ENCODE results near the gene DGKD.
"Not testable (repeated sequence)": the region's sequence is repeated elsewhere in the genome, so short reads cannot be mapped to it uniquely, and the experiment has no call there.

Gene DGKD

DNA sequence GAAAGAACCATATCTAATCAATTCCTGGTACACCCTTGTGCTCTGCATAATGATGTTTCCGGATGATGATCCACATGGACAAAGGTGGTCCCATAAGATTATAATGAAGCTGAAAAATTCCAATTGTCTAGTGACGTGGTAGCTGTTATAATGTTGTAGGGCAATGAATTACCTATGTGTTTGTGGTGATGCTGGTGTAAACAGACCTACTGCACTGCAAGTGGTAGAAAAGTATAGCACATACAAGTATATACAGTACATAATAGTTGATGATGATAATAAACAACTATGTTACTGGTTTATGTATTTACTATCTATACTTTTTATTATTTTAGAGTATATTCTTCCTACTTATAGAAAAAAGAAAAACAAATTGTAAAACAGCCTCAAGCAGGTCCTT is 8.4 kb downstream of the DGKD start:
- DNase-seq, result no peak

DNA sequence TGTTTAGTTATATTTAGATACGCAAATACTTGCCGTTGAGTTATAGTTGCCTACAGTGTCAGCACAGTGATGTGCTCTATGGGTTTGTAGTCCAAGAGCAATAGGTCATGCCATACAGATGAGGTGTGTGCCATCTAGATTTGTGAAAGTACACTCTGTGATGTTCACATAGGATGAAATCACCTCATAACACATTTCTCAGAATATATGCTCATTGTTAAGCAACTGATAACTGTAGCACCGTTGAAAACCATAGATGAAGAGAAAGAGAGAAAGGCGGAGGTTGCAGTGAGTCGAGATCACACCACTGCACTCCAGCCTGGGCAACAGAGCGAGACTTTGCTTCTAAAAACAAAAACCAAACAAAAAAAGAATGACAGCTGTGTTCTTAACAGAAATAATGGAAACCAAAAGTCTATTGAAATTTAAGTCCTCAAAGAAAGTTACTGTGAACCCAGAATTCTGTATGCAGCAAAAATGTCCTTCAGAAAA is 9.5 kb downstream of the DGKD start:
- DNase-seq, result no peak

DNA sequence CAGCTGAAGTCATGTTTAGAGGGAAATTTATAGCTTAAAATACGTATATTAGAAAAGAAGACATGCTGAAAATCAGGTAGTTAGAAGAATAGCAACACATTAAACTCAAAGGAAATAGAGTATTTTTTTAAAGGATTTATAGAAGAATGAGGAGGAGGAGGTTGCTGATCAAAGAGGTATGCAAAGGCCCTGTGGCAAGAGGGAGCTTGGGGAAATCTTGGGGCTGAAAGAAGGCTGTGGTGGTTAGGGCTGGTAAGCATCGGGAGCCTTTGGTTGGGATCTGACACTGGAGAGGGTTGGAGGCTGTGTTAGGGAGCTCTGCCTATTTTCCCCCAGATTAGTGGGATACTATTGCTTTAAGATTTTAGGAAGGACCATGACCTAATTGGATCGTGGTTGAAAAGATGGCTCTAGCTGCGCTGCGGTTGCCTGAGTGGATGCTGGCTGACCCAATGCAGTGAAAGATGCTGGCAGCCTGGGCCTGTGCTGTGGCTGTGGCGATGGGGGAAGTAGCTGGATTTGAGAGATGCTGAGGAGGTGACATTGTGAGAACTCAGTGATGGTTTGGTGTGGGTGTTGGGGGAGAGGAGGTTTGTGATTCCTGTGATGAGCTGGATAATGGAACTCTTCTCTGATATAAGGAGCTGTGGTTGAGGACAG is 11.7 kb downstream of the DGKD start:
- DNase-seq, result no peak

DNA sequence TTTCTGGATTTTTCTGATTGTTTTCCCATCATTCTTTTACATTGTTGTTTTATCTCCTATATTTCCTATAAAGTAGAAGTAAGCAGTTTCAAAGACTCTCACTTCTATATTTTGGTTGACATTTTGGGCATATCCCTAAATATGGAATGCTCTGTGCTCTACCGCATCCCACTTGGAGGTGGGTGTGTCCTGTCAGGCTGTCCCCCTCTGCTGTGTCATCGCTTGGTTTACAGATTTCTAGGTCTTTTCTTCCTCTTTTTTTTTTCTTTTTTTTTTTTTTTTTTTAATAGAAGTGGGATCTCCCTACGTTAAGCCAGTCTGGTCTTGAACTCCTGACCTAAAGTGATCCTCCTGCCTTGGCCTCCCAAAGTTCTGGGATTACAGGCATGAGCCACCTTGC is 13.3 kb downstream of the DGKD start:
- no peak for DNase-seq

DNA sequence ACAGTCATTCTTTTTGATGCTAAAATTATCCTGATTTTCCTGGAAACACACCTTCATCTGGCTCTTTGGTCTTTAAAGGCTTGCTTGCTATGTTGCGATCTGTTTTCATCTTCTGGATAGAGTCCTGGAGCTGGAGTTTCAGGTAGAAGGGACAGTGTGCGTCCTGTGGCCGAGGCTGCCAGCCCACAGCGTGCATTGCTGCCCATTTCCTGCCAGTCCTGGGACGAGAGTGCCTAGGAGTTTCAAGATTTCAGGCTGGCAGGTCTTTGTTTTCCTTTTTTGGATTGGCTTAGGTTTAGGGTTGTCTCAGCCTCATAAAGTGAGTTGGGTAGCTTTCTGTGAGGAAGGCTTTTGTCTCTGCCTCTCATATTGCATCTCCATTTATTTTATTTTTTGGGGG is 14.5 kb downstream of the DGKD start:
- DNase-seq, result no peak

DNA sequence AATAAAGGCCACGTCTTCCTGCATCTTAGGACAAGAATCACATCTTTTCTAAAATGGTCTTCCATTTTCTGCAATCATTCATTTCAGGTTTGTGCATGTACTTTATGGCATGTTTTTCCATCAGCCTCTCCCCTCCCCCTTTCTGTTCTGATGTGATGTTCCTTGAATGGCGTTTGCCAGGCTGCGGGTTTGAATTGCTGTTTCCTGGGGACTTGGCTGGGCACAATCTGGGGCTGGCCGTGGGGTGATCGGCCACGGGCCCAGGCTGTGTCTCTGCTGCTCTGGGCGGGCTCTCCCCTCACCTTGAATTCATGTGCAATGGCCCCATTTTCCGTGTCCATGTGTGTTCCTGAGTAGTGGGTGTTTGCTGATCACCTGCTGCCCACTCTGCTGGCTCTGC is 15.2 kb downstream of the DGKD start:
- DNase-seq, result no peak

DNA sequence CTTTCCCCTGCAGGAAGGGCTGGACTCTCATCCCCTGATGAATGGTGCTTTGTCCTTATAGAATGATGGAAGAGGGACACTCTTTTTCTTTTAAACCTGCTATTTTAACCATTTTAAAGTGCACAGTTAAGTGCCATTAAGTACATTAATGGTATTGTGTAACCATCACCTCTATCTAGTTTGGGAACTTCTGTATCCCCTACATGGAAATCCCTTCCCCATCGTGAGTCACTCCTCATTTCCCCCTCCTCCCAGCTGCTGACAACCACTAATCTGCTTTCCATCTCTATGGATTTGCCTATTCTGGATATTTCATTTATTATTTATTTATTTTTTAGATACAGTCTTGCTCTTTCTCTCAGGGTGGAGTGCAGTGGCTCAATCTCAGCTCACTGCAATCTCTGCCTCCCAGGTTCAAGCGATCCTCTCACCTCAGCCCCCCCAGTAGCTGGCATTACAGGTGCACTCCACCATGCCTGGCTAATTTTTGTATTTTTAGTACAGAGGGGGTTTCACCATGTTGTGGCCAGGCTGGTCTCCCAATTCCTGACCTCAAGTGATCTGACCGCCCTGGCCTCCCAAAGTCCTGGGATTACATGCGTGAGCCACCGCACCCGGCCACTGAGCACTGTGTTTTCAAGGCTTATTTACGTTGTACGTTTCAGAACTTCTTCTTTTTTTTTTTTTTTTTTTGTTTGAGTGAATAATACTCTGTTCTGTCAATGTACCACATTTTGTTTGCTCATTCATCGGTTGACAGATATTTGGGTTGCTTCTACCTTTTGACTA is 15.8 kb downstream of the DGKD start:
- DNase-seq, result no peak

DNA sequence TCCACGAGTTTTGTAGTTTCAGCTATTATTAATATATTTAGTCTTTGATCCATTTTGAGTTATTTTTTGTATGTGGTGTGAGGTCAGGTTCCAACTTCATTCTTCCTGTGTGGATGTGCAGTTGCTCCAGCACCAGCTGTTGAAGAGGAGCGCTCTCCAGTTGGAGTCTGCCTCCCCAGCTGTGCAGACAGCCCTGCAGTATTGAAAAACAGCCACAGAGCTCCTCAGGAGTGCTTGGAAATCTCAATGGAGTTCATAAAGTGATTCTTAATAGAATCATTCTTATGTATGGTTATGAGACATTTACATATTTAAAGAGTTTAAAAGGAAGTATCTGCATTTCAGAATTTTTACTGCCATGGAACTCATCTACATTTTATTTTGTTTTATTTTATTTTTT is 17.3 kb downstream of the DGKD start:
- DNase-seq, result no peak

DNA sequence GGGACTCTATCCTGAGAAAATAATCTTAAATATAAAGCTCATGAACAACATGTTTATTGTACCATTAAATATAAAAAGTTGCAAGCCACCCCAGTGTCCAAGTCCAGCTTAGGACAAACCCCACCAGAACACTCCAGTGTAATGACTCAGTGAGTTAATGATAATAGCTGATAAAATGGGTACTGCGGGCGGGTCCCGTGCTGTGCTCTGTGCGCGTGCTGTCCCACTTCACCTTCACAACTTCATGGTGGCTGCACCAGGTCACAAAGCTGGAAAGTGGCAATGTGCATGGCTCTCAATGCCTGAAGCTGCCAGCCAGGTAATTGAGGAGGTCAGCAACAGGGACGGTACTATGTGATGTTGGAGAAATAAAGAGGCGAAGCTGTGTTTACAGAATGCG is 18.6 kb downstream of the DGKD start:
- DNase-seq, result no peak

DNA sequence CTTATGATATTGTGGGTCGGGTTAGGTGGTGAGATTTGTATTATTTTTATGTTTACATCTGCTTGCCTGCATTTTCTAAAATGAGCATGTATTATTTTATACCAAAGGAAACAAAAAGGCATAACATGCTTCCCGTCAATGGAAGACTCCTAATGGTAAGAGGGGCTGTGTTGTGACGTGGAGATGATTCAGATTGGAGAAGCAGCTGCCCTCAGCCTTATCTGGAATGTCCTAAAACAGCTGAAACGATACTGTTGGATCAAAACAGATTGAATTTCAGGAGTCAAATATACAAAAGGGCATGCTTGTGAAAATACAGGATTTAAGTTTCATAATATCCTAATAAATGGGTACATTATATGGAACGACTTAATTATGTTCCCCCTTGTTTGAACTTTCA is 19.0 kb downstream of the DGKD start:
- DNase-seq, result no peak

DNA sequence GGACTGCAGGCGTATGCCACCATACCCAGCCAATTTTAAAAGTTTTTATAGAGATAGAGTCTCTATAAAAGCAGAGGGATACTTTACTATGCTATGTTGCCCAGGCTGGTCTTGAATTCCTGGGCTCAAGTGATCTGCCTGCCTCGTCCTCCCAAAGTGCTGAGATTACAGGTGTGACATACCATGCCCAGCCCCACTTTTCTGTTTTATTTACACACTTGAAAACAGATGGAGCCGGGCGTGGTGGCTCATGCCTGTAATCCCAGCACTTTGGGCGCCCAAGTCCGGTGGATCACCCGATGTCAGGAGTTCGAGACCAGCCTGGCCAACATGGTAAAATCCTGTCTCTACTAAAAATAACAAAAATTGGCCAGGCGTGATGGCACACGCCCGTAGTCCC is 20.5 kb downstream of the DGKD start:
- not testable (repeated sequence) for DNase-seq

DNA sequence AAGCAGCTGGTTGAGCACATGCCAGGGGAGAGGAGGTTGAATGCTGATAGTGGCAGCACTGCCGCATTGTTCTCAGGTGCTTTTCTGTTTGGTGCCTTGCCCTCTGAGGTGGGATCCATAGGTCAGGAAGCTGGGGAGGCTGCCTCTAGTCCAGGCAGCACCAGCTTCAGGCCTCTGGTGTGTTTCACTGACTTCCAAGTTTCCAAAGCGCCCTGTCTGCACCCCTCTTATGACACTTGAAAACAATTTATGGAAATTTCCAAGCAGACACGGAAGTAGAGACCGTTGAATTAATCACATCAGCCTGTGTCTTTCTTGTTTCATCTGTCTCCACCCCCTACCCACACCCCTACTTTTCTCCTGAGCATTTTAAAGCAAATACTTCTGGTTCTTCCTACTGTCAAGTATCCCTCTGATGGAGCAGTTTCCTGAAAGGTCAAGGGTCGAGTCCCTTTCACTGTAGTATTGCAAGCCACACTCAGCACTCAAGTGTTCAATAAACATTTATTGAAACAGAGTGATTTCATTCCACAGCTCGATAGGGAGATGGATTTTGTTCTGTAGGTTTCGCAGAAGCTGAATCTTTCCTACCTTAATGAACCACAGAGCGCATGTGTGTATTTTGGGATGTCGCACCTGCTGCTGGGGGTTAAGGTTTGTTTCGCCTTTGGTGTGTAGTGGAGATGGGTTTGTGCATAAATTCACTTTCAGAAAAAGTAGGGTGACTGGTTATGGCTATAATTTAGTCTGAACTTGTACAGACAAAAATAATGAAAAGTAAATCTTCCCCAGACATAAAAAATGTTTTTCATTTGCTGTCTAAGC is 21.4 kb downstream of the DGKD start:
- DNase-seq, result peak in 1 of 3 experiments; percentile 0

DNA sequence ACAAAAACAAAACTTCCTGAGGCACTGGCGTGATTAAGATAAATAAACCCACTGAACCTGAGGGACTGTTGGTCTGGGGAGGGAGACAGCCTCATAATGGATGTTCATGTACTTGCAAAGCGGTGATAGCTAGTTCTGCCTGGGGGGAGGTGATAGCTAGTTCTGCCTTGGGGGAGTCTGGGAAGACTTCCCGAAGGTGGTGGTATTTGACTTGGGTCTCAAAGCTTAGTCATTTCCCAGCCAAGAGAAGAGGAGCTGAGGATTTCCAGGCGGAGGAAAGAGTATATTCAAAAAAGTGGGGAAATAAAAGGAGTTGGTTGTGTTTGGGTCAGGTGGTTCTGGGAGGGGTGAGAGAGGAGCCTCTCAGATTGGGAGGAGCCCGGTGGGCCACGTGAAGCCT is 24.7 kb downstream of the DGKD start:
- DNase-seq, result no peak

DNA sequence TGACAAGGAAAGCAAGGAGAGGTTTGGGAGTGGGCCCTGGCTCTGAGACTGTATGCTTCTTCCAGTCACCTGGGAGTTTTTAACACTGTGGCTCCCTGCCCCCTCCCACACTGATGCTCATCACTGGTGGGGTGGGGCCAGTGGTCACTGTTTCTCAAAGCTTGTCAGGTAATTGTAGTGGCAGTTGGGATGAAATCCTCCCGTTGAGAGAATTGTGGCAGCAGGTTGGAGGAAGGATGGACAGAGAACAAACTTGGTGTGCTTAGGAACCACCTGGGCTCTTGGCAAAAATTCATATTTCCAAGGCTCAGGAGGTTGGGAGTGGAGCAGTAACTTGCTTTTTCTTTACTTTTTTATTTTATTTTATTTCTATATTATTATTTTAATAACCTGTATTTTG is 25.1 kb downstream of the DGKD start:
- no peak for DNase-seq

DNA sequence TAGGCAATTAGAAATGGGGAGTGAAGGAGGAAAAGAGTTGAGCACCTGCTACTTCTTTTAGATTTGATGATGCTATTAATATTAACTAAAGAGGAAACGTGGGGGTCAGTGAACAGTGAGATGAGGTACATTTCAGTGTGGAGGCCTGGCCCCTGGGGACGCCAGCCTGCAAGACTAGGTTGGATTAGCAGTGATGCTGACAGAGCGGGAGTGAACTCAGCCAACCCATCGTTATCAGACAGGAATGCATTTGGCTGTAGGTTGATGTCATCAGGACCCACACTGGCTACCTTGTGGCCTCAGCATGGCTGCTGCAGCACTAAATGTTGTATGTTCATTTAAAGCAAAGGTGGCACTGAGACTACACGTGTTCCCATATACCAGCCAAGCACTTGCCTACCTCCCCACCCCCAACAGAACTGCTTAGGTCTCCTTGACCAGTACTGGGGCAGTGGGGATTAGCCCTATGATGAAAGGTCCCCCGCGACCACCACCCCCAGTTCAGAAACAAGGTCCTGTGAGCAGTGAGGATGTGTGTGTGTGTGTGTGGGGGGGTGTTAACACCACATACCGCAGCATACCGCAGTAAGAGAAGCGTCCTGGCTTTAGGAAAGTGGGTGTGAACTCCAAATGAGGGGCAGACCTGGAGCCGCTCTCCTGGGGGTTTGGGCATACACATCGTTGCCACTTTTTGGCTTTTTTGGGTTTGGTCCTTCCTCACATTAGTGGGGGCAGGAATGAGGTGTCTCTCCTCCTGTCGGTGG is 26.0 kb downstream of the DGKD start:
- DNase-seq, result no peak

DNA sequence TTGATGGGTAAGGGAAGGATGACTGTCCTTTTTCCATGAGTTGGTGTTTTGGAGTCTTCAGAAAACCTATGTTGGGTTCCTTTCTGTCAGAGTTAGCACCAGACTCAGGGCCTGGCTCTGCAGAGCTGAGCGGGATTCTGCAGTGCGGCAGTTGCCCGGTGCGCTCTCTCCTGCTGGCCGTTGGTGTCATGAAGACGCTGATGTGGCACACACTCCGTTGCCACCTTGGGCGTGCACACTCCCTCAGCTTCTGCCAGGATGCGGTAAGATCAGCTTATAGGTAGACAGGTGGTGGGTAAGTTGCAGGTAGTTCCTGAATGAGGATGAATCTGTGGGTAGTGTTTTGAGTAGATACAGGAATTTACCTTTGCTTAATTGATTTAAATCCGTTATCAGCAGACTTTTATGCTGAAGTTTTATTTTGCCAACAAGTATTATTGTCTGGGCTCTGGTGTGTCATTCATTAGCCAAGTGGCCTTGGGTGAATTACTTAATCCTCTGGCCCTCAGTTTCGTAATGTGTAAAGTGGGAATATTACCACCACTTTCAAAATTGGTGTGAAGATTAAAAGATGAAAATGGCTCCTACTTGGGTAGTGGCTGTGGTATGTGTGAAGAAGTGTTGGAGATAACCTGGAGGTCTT is 26.8 kb downstream of the DGKD start:
- DNase-seq, result no peak

DNA sequence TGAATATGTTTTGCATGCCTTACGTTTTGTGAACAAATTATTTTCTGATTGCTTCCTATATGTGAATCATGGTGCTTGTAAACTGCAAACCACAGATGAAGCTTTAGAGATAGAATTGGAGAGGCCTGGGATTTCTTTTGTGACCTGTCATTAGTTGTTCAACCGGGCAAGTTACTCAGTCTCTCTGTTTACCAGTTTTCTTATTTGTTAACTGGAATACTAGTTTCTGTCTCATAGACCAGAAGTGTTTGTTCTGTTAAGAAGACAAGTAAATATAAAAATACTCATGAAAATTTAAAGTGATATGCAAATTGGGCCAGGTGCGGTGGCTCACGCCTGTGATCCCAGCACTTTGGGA is 27.3 kb downstream of the DGKD start:
- DNase-seq, result no peak

DNA sequence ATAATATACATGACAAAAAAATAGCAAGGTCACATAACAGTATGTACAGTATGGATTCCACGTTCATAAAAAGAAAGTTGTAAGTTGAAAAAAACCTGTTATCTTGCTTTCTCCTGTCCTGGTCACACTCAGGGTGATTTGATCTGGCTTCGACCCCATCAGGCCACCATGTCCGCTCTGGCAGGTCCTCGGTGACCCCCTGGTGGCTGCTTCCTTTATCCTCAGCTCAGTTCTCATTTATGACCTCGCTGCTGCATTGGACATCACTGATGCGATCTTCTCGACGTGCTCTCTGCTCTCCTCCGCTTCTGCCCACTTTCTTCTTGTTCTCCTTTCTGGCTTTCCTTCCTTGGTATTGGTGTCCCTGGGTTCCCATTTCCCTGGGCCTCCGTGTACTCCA is 29.7 kb downstream of the DGKD start:
- no peak for DNase-seq

DNA sequence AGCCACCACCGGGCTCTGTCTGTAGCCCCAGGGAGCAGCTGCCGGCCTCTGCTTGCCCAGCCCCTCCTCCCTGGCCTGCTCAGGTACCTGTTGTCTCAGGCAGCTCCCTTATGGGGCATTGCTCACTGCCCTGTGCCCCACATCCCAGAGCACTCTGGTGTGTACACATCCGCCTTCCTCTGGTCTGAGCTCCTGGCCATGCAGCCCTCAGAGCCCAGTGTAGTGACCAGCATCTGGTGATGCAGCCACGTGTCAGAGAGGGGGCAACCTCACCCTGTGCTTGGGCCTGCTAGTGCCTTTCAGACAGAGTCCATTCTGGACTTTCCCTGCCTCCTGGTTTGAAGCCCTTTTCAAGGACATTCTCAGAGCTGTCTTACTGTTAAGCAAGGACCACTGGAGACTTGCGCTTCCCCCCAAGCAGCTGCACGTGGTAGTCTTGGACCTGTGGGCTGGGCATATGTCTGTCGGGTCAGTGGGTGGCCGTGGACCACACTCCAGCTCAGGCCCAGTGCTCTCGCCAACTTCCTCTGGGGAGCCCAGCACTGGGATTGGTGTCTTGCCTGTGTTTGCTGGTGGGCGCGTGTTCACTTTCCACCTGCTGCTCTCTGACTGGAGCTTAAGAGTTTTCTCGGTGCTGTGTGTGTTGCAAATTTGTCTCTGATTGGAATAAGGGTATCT is 30.7 kb downstream of the DGKD start:
- peak in 1 of 3 experiments; percentile 11 for DNase-seq

DNA sequence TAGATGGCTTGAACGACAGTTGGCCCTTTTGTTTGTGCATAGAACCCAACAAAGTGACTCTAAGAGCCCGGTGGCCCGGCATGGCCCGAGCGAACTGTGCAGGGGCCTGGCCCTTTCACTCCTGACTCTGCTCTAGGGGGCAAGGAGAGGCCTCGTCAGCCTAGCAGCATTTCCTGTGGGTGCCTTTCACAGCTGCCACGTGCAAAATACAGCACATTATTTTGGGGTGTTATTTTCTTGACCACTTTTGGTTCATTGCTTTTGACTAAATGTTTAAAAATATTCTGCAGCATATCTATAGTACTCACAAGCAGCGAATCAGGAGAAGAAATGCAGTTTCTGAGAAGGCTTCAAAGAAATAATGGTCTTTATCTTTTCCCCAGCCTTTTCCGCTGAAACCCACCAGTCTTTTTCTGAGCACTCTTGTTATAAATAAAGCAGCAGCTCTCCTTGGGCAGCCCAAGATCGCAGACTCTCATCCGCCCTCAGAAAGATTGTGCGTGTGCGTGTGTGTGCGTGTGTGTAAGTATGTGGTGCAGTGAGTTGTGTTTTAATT is 31.3 kb downstream of the DGKD start:
- DNase-seq, result no peak

DNA sequence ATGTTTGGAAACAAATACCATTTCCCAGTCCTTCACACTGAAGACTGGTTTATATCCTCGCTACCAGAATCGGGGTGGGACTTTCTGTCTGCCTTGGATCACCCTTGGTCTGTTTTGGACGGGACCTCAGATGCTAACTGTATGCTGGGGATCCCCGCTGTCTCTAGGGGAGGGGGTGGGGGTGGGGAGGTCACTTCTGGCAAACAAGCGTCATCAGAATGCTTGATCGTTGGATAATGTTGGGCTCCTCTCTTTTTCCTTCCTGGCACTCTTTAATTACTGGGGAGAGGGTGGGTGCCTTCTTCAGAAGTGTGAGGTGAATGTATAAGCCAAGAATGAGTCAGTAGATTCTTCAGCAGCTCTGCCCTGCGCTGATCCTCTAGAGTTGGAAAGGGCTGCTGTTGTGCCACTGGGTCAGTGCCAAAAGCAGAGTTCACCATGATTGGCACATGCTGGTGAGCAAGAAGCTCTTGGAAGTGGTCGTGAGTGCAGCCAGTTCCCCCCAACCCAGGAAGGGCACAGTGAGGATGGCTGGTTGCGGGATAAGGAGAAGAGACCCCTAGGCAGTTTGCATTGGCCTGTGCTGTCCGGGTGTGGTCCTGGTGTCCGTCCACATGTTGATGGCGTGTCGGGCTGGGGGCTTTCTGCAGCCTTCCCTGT is 32.2 kb downstream of the DGKD start:
- no peak for DNase-seq
